Fibroblast of lung (primary cell): Measurements from ENCODE around the gene DCXR. TPM values are rescaled to one million over a fixed set of nuclear protein-coding genes. Genes with fewer than 3 reads are reported as not detected.

Experiments
- DNase-seq, 2 donors: peaks; one replicate each; pipeline versions ENCODE4 v3.0.0 to v3.0.0-alpha.2; 2010; ENCODE audit warnings: low read depth in 2 of 2
- H2AFZ ChIP-seq: 2 replicates; pipeline ENCODE4 v1.5.1; 2012; ENCODE audit warnings: low read length, control low read depth, inconsistent platforms
- H3K27ac ChIP-seq: 2 replicates; pipeline ENCODE4 v1.5.1; 2011; ENCODE audit warnings: low read length, control low read depth; ENCODE audit not compliant: insufficient read depth
- H3K27me3 ChIP-seq: 2 replicates; pipeline ENCODE4 v1.5.1; 2011; ENCODE audit warnings: mild to moderate bottlenecking, low read length; ENCODE audit not compliant: control insufficient read depth, insufficient read depth
- H3K36me3 ChIP-seq: 2 replicates; pipeline ENCODE4 v1.5.1; 2011; ENCODE audit warnings: low read length; ENCODE audit not compliant: control insufficient read depth, insufficient read depth
- H3K4me1 ChIP-seq: 2 replicates; pipeline ENCODE4 v1.5.1; 2011; ENCODE audit warnings: low read length; ENCODE audit not compliant: control insufficient read depth, insufficient read depth; ENCODE audit errors: extremely low read depth
- H3K4me2 ChIP-seq: 2 replicates; pipeline ENCODE4 v1.5.1; 2011; ENCODE audit warnings: low read length, control low read depth; ENCODE audit not compliant: insufficient read depth; ENCODE audit errors: extremely low read depth
- H3K4me3 ChIP-seq, 4 experiments: fragments of 200-600 bp in 1 of 4; sonication (generic) in 1 of 4; replicated peaks in 1 of 4; 2 replicates each; pipeline ENCODE4 v1.5.1; 2011 to 2016; ENCODE audit warnings: low read length in 4 of 4, low read depth in 3 of 4, mild to moderate bottlenecking in 3 of 4, control low read depth in 2 of 4, inconsistent platforms in 1 of 4, mixed read lengths in 1 of 4; ENCODE audit not compliant: insufficient read depth in 1 of 4; ENCODE audit errors: control extremely low read depth in 1 of 4
- H3K79me2 ChIP-seq: 2 replicates; pipeline ENCODE4 v1.5.1; 2012; ENCODE audit warnings: mild to moderate bottlenecking, low read length, inconsistent platforms; ENCODE audit not compliant: control insufficient read depth, insufficient read depth
- H3K9ac ChIP-seq: 2 replicates; pipeline ENCODE4 v1.5.1; 2011; ENCODE audit warnings: mild to moderate bottlenecking, low read length, control low read depth; ENCODE audit not compliant: insufficient read depth
- H3K9me3 ChIP-seq: 2 replicates; pipeline ENCODE4 v1.5.1; 2012; ENCODE audit warnings: low read depth, low read length; ENCODE audit not compliant: control insufficient read depth, insufficient read depth
- H4K20me1 ChIP-seq: 2 replicates; pipeline ENCODE4 v1.5.1; 2011; ENCODE audit warnings: low read length; ENCODE audit not compliant: control insufficient read depth, insufficient read depth; ENCODE audit errors: extremely low read depth
- CTCF ChIP-seq, 2 donors: IDR thresholded peaks in 1 of 2; conservative IDR thresholded peaks in 1 of 2; 1 replicate in 1 of 2; 2 replicates in 1 of 2; pipeline ENCODE4 v1.5.1; 2011 to 2012; ENCODE audit warnings: low read length in 2 of 2, control low read depth in 1 of 2, inconsistent platforms in 1 of 2, low read depth in 1 of 2, mild to moderate bottlenecking in 1 of 2
- EZH2 ChIP-seq: IDR thresholded peaks from 2 replicates; pipeline ENCODE4 v1.5.1; 2012; ENCODE audit warnings: low read length, control low read depth, mild to moderate bottlenecking; ENCODE audit errors: missing control alignments
- polyA plus RNA-seq, 2 donors: library from polyadenylated mRNA; depleted of rRNA in 1 of 2; stranded (reverse) in 1 of 2; unstranded in 1 of 2; fragments of >200 nt; gene quantifications; 2 replicates each; pipeline ENCODE4 v1.2.1, GENCODE V29; 2011 to 2012; ENCODE audit warnings: missing spikeins in 1 of 2
- total RNA-seq: library from RNA; depleted of rRNA; stranded (reverse); fragments of >200 nt; gene quantifications from 2 replicates; pipeline ENCODE4 v1.2.1, GENCODE V29; 2014

Gene DCXR
- total and polyA plus RNA-seq, 2 donors (not counting 1 experiment from before 2014, with no cell fraction given): 34.8 to 43.6 TPM

GRCh38 chr17:82014432-82014831, 23.1 kb downstream of the DCXR start:
- Histone ChIP-seq H3K4me2 (no peak overlapping the region), H2AFZ (no peak overlapping the region), H3K4me3 (no peak overlapping the region), H3K9me3 (no peaks in the 10 kb centered on the region), H3K36me3 (peaks cover 4% of the 10 kb centered on the region), H3K4me1 (no peaks in the 10 kb centered on the region), H4K20me1 (no peaks in the 10 kb centered on the region), H3K9ac (no peak overlapping the region), H3K27me3 (no peaks in the 10 kb centered on the region), H3K27ac (no peak overlapping the region), H3K79me2 (no peaks in the 10 kb centered on the region)
- no peak for DNase-seq
- TF ChIP-seq EZH2 (no peak), CTCF (conservative IDR thresholded peaks at IDR 0.05 in 1 of 2, IDR thresholded peaks at IDR 0.05 in 1 of 2; ENCODE audit: low read depth in 1 of 2, low read length in 2 of 2) (no peak)

GRCh38 chr17:82013772-82014321, 23.6 kb downstream of the DCXR start:
- H3K9ac ChIP-seq: peak overlapping the region; percentile 7
- H2AFZ ChIP-seq: no peak overlapping the region
- TF ChIP-seq EZH2: no peak
- TF ChIP-seq CTCF (conservative IDR thresholded peaks at IDR 0.05 in 1 of 2, IDR thresholded peaks at IDR 0.05 in 1 of 2; ENCODE audit: low read depth in 1 of 2, low read length in 2 of 2): no peak
- H3K27me3 ChIP-seq: no peaks in the 10 kb centered on the region
- H3K4me1 ChIP-seq: no peaks in the 10 kb centered on the region
- H3K4me3 ChIP-seq: no peak overlapping the region
- H3K4me2 ChIP-seq: no peak overlapping the region
- H3K9me3 ChIP-seq: no peaks in the 10 kb centered on the region
- H3K27ac ChIP-seq: no peak overlapping the region
- H3K36me3 ChIP-seq: peaks cover 3% of the 10 kb centered on the region
- H4K20me1 ChIP-seq: no peaks in the 10 kb centered on the region
- no peak for DNase-seq
- H3K79me2 ChIP-seq: no peaks in the 10 kb centered on the region

GRCh38 chr17:82013341-82013740, 24.2 kb downstream of the DCXR start:
- H3K4me2 ChIP-seq: no peak overlapping the region
- peak overlapping the region; percentile 38 for H3K27ac ChIP-seq
- H3K27me3 ChIP-seq: no peaks in the 10 kb centered on the region
- H4K20me1 ChIP-seq: no peaks in the 10 kb centered on the region
- H3K36me3 ChIP-seq: peaks cover 2% of the 10 kb centered on the region
- no peaks in the 10 kb centered on the region for H3K9me3 ChIP-seq
- H3K4me1 ChIP-seq: no peaks in the 10 kb centered on the region
- no peak overlapping the region for H2AFZ ChIP-seq
- H3K4me3 ChIP-seq: no peak overlapping the region
- peak in 1 of 2 donors; percentile 36 for DNase-seq
- no peak overlapping the region for H3K9ac ChIP-seq
- TF ChIP-seq EZH2: no peak
- no peak for TF ChIP-seq CTCF (conservative IDR thresholded peaks at IDR 0.05 in 1 of 2, IDR thresholded peaks at IDR 0.05 in 1 of 2; ENCODE audit: low read depth in 1 of 2, low read length in 2 of 2)
- no peaks in the 10 kb centered on the region for H3K79me2 ChIP-seq
